ENCODE results near the gene PPARA. TPM values are rescaled to one million over a fixed set of nuclear protein-coding genes. Genes with fewer than 3 reads are reported as not detected.

The PPARA gene
- total RNA-seq, 1 experiment from 2014 or later = 10.7 TPM

DNA sequence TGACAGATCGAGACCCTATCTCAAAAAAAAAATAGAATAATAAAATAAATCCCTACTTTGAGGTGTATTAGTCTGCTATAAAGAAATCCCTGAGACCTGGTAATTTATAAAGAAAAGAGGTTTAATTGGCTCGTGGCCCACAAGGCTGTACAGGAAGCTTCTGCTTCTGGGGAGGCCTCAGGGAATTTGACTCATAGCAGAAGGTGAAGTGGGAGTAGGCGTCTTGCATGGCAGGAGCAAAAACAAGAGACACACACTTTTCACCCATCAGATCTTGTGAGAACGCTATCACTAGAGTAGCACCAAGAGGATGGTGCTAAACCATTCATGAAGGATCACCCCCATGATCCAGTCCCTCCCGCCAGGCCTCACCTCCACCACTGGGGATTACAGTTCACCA lies 70.6 kb downstream of the PPARA start:
- in situ Hi-C loops (cut with HindIII; ENCODE audit: low pct_unique_long_range_greater_than_20kb, low sequenced_read_pairs) = no loop called here
- H3K27me3 ChIP-seq (ENCODE audit: control insufficient read depth, insufficient read depth, low read length) = no peaks in the 10 kb centered on the region
- TF ChIP-seq, protein P1, sequence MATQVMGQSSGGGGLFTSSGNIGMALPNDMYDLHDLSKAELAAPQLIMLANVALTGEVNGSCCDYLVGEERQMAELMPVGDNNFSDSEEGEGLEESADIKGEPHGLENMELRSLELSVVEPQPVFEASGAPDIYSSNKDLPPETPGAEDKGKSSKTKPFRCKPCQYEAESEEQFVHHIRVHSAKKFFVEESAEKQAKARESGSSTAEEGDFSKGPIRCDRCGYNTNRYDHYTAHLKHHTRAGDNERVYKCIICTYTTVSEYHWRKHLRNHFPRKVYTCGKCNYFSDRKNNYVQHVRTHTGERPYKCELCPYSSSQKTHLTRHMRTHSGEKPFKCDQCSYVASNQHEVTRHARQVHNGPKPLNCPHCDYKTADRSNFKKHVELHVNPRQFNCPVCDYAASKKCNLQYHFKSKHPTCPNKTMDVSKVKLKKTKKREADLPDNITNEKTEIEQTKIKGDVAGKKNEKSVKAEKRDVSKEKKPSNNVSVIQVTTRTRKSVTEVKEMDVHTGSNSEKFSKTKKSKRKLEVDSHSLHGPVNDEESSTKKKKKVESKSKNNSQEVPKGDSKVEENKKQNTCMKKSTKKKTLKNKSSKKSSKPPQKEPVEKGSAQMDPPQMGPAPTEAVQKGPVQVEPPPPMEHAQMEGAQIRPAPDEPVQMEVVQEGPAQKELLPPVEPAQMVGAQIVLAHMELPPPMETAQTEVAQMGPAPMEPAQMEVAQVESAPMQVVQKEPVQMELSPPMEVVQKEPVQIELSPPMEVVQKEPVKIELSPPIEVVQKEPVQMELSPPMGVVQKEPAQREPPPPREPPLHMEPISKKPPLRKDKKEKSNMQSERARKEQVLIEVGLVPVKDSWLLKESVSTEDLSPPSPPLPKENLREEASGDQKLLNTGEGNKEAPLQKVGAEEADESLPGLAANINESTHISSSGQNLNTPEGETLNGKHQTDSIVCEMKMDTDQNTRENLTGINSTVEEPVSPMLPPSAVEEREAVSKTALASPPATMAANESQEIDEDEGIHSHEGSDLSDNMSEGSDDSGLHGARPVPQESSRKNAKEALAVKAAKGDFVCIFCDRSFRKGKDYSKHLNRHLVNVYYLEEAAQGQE (IDR thresholded peaks at IDR 0.05; ENCODE audit: insufficient read depth in 1 of 2, low read depth in 2 of 2, low read length in 1 of 2) = no peak
- TF ChIP-seq POLR2AphosphoS5 (IDR thresholded peaks at IDR 0.05; ENCODE audit: low read depth, low read length) (no peak), TCF7L2 (IDR thresholded peaks at IDR 0.05; ENCODE audit: low read depth, low read length) (no peak), SIN3A (IDR thresholded peaks at IDR 0.05; ENCODE audit: borderline replicate concordance, insufficient read depth, low read depth, low read length) (no peak)
- TF ChIP-seq, protein P2, sequence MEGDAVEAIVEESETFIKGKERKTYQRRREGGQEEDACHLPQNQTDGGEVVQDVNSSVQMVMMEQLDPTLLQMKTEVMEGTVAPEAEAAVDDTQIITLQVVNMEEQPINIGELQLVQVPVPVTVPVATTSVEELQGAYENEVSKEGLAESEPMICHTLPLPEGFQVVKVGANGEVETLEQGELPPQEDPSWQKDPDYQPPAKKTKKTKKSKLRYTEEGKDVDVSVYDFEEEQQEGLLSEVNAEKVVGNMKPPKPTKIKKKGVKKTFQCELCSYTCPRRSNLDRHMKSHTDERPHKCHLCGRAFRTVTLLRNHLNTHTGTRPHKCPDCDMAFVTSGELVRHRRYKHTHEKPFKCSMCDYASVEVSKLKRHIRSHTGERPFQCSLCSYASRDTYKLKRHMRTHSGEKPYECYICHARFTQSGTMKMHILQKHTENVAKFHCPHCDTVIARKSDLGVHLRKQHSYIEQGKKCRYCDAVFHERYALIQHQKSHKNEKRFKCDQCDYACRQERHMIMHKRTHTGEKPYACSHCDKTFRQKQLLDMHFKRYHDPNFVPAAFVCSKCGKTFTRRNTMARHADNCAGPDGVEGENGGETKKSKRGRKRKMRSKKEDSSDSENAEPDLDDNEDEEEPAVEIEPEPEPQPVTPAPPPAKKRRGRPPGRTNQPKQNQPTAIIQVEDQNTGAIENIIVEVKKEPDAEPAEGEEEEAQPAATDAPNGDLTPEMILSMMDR (IDR thresholded peaks at IDR 0.05) = no peak
- BruUV-seq (replicated peaks) = no TSS peak
- H3K27ac ChIP-seq (ENCODE audit: low read length) = no peak overlapping the region
- ATAC-seq (no peak), DNase-seq (ENCODE audit: low read depth, low spot score) (no peak)
- CTCF ChIA-PET = no interaction called here
- no peaks in the 10 kb centered on the region for H3K9me3 ChIP-seq (ENCODE audit: control insufficient read depth, insufficient read depth, low read depth, low read length)
- no peak overlapping the region for H3K4me3 ChIP-seq (ENCODE audit: low read depth in 2 of 2, low read length in 2 of 2)
- H3K36me3 ChIP-seq (ENCODE audit: control insufficient read depth, insufficient read depth, low read length) = no peaks in the 10 kb centered on the region
- intact Hi-C loops (cut with micrococcal nuclease; ENCODE audit: unreplicated experiment) = no loop called here
- no peaks in the 10 kb centered on the region for H3K4me1 ChIP-seq (ENCODE audit: control insufficient read depth, insufficient read depth, low read length)
- POLR2A ChIA-PET = no interaction called here

DNA sequence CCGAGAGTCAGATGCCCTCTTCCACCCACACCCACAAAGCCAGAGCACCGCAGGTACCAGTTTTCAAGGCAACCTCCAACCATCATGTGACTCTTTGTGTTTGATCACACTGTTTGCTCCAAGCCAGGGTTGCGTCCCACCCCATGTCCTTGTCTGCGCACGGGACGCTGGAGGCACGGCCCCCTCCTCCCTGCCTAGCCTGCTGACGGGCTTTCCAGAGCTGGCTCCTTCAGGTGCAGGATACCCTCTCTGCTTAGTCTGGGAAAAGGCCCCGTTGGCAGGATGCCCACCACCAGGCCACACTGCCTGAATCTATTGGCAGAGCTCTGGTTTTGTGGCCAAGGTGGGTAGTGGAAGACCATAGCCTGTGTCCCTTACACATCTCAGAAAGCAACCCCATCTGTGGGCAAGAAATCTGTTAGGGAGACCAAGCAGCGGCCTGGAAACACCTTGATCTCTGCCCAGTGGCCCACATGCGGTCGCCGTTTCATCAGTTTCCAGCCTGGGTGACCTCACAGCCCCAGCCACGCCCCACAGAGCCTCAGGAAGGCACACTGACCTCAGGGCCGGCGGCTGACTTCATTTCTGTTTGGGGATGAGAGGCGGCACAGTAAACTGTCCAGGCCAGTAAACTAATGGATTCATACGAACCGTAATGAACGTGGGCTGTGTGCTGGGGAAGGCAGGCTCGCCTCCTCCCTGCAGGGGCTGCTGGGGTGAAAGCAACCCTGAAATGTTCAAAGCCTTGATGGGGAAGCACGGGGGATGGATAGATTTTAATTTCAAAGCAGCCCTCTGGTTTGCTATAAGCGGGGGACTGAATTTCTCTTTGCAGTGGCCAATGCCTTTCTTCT lies 73.9 kb downstream of the PPARA start:
- Histone ChIP-seq H3K4me3 (ENCODE audit: low read depth in 2 of 2, low read length in 2 of 2) (no peak overlapping the region), H3K36me3 (ENCODE audit: control insufficient read depth, insufficient read depth, low read length) (no peaks in the 10 kb centered on the region), H3K27ac (ENCODE audit: low read length) (no peak overlapping the region), H3K27me3 (ENCODE audit: control insufficient read depth, insufficient read depth, low read length) (no peaks in the 10 kb centered on the region), H3K4me1 (ENCODE audit: control insufficient read depth, insufficient read depth, low read length) (no peaks in the 10 kb centered on the region), H3K9me3 (ENCODE audit: control insufficient read depth, insufficient read depth, low read depth, low read length) (no peaks in the 10 kb centered on the region)
- no TSS peak for BruUV-seq (replicated peaks)
- ChIA-PET POLR2A (interaction anchor here (0.6 kb wide), 1 partner anchor 57 kb away, joined by 3 read pairs; no protein-coding TSS in a partner anchor), CTCF (no interaction called here)
- DNase-seq (ENCODE audit: low read depth, low spot score) = no peak
- in situ Hi-C loops (cut with HindIII; ENCODE audit: low pct_unique_long_range_greater_than_20kb, low sequenced_read_pairs) = no loop called here
- intact Hi-C loops (cut with micrococcal nuclease; ENCODE audit: unreplicated experiment) = no loop called here
- no peak for ATAC-seq
- TF ChIP-seq, protein P1 (IDR thresholded peaks at IDR 0.05; ENCODE audit: insufficient read depth in 1 of 2, low read depth in 2 of 2, low read length in 1 of 2) = no peak
- TF ChIP-seq TCF7L2 (IDR thresholded peaks at IDR 0.05; ENCODE audit: low read depth, low read length) (no peak), SIN3A (IDR thresholded peaks at IDR 0.05; ENCODE audit: borderline replicate concordance, insufficient read depth, low read depth, low read length) (no peak), POLR2AphosphoS5 (IDR thresholded peaks at IDR 0.05; ENCODE audit: low read depth, low read length) (no peak)
- TF ChIP-seq, protein P2 (IDR thresholded peaks at IDR 0.05) = no peak

Measured in Panc1 (cell line).